Measurements from ENCODE around the gene PPP1R9A. TPM values are rescaled to one million over a fixed set of nuclear protein-coding genes. Genes with fewer than 3 reads are reported as not detected.

PPP1R9A gene
- total RNA-seq, 2 donors from 2014 or later: not detected

DNA sequence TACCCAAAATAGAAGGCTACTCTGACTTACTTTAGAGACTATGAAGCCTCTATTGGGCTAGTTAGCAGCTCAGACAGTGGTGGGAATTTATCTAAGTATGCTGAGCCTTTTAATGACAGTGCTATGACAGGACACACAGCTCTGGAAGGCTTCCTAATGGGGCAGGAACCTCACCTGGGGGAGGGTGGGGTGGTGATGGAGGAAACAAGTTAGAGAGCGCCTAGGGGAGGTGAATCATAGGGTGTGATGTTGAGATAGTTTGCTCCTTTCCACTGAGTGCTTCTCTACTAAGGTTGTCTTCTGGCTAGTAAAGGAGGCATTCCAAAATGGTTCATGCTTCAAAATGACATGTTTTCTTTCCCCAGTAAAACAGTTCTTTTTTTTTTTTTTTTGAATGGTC is 42.1 kb downstream of the PPP1R9A start:
- no peaks in the 10 kb centered on the region for H3K36me3 Mint-ChIP-seq
- DNase-seq (ENCODE audit: low spot score in 2 of 2) (no peak), ATAC-seq (no peak)
- no peaks in the 10 kb centered on the region for H3K9me3 Mint-ChIP-seq
- no peak overlapping the region for H3K27ac Mint-ChIP-seq

GRCh38 chr7:94955807-94956206 is 48.4 kb downstream of the PPP1R9A start:
- DNase-seq (ENCODE audit: low spot score in 2 of 2) (no peak), ATAC-seq (no peak)
- H3K9me3 Mint-ChIP-seq: no peaks in the 10 kb centered on the region
- no peak overlapping the region for H3K27ac Mint-ChIP-seq
- no peaks in the 10 kb centered on the region for H3K36me3 Mint-ChIP-seq

DNA sequence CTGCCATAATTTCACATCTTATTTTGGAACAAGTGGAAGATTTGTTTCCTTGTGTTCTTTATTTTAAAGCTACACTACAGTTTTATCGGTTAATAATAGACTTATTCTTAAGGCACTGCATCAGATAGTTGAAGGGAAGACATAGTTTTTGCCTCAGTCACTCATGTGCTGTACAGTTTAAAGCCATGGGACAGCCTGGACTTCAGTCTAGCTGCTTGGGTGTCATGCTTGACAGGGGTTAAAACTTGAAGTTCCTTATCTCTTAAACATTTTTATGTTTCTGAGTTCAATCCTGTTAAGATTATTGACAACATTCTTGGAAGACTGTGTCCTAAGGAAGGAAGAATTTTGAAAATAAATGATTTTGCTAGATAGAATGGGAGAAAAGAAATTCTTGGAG is 49.7 kb downstream of the PPP1R9A start:
- no peak for ATAC-seq
- Mint-ChIP-seq H3K36me3 (no peaks in the 10 kb centered on the region), H3K27ac (no peak overlapping the region), H3K9me3 (no peaks in the 10 kb centered on the region)
- no peak for DNase-seq (ENCODE audit: low spot score in 2 of 2)

GRCh38 chr7:94962661-94963060 is 55.3 kb downstream of the PPP1R9A start:
- ATAC-seq: no peak

GRCh38 chr7:94969434-94970084 is 62.2 kb downstream of the PPP1R9A start:
- DNase-seq (ENCODE audit: low spot score in 2 of 2) (no peak), ATAC-seq (no peak)
- Mint-ChIP-seq H3K9me3 (peaks cover 12 to 13% of the 10 kb centered on the region in 2 donors), H3K36me3 (peaks cover 0 to 14% of the 10 kb centered on the region in 2 donors), H3K27ac (no peak overlapping the region)

More at GRCh38 chr7:94962661-94963060, 55.3 kb downstream of the PPP1R9A start:
- H3K36me3 Mint-ChIP-seq: peaks cover 0 to 8% of the 10 kb centered on the region in 2 donors
- no peak for DNase-seq (ENCODE audit: low spot score in 2 of 2)
- H3K9me3 Mint-ChIP-seq: peaks cover 7 to 12% of the 10 kb centered on the region in 2 donors
- no peak overlapping the region for H3K27ac Mint-ChIP-seq

GRCh38 chr7:94970085-94970576 is 62.7 kb downstream of the PPP1R9A start:
- no peak overlapping the region for H3K27ac Mint-ChIP-seq
- ATAC-seq: no peak
- no peak for DNase-seq (ENCODE audit: low spot score in 2 of 2)
- H3K9me3 Mint-ChIP-seq: peaks cover 12 to 13% of the 10 kb centered on the region in 2 donors
- peaks cover 0 to 14% of the 10 kb centered on the region in 2 donors for H3K36me3 Mint-ChIP-seq

- peaks cover 6 to 8% of the 10 kb centered on the region in 2 donors for H3K9me3 Mint-ChIP-seq
- ATAC-seq (no peak), DNase-seq (ENCODE audit: low spot score in 2 of 2) (no peak)
- peaks cover 0 to 10% of the 10 kb centered on the region in 2 donors for H3K36me3 Mint-ChIP-seq
- H3K27ac Mint-ChIP-seq: no peak overlapping the region
Measured at GRCh38 chr7:94971051-94971867, 63.9 kb downstream of the PPP1R9A start.

DNA sequence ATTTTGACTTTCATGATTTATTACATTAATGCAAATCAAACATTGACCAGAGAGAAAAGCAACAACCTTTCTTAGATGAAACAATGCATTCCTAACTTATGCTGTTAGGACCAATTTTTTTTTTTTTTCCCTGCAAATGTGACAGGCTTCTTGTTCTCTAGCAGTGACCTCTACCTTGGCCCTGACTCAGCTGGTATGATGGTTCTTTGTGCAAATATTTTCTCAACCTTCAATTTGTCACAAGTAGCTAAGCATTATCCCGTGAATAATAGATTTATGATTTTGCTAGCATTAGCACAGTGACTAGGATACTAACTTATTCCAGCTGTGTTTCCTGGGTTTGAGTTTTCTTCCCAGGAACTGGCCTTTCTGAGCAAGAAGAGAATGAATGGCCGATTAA is 64.9 kb downstream of the PPP1R9A start:
- Mint-ChIP-seq H3K36me3 (peaks cover 0 to 7% of the 10 kb centered on the region in 2 donors), H3K9me3 (peaks cover 6 to 7% of the 10 kb centered on the region in 2 donors), H3K27ac (no peak overlapping the region)
- ATAC-seq: no peak
- DNase-seq (ENCODE audit: low spot score in 2 of 2): no peak

DNA sequence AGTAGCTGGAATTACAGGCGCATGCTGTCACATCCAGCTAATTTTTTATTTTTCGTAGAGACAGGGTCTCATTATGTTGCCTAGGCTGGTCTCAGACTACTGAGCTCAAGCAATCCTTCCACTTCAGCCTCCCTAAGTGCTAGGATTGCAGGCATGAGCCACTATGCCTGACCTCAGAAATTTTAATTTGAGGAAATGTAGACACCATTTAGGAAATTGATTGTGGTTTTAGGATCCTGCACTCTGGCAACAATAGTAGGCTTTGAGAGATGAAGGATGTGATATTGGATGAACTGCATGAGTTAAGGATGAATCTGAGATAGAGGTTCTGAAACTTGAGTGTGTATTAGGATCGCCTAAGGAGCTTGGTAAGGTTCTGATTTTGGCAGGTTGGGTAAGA is 66.5 kb downstream of the PPP1R9A start:
- ATAC-seq: no peak

GRCh38 chr7:94974423-94974822 is 67.0 kb downstream of the PPP1R9A start:
- Mint-ChIP-seq H3K9me3 (peaks cover 0 to 6% of the 10 kb centered on the region in 2 donors), H3K27ac (no peak overlapping the region), H3K36me3 (no peaks in the 10 kb centered on the region)
- no peak for ATAC-seq
- no peak for DNase-seq (ENCODE audit: low spot score in 2 of 2)

More for the DNA sequence above, 66.5 kb downstream of the PPP1R9A start:
- H3K9me3 Mint-ChIP-seq: peaks cover 1 to 6% of the 10 kb centered on the region in 2 donors
- peaks cover 0 to 2% of the 10 kb centered on the region in 2 donors for H3K36me3 Mint-ChIP-seq
- no peak overlapping the region for H3K27ac Mint-ChIP-seq
- no peak for DNase-seq (ENCODE audit: low spot score in 2 of 2)

DNA sequence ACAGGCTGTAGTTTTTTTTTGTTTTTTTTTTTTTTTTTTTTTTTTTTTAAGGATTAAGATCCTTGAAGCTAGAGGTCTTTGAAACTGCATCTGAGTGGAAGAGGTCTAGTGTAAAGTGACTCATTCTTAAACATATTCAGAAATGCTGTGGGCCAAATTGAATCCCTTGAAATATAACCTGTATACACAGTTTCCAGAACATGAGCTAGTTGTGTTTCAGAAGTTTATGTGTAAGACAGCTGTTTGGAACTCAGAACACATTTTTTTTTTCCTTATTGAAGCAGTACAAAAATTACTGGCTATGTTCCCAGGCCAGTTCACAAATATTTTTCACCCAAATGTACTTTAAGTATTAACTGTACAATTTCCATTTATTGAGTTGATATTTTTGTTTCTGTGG is 67.9 kb downstream of the PPP1R9A start:
- H3K27ac Mint-ChIP-seq: no peak overlapping the region
- DNase-seq (ENCODE audit: low spot score in 2 of 2) (no peak), ATAC-seq (no peak)
- peaks cover 0 to 6% of the 10 kb centered on the region in 2 donors for H3K9me3 Mint-ChIP-seq
- H3K36me3 Mint-ChIP-seq: no peaks in the 10 kb centered on the region

DNA sequence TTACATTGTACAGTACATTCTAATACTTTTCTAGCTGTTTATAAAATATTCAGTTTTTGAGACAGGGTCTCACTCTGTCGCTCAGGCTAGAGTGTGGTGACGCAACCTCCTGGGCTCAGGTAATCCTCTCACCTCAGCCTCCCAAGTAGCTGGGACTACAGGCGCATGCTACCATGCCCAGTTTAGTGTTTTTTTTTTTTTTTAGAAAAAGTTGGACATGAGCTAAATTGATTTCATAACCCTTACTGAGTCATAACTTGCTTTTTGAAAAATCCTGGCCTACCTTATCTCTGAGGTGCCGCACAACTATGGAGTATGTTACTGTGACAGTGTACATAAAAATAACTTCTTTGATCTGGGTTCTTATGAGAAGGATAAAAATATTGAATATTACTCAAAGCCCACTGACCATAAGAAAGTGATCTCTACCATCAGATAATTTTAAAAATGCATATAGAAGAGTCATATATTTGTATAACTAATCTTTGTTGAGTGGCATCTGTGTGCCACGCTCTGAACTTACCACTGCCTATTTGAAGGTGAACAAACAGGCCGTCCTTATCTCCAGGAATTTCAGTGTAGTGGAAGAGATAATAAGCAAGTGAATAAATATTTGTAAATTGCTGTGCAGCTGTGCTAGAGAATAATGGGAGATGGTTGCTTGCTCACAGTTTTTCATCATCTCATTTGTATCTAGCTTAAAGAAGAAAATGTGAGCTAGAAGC is 73.2 kb downstream of the PPP1R9A start:
- DNase-seq (ENCODE audit: low spot score in 2 of 2) (no peak), ATAC-seq (no peak)
- no peak overlapping the region for H3K27ac Mint-ChIP-seq
- no peaks in the 10 kb centered on the region for H3K36me3 Mint-ChIP-seq
- peaks cover 0 to 11% of the 10 kb centered on the region in 2 donors for H3K9me3 Mint-ChIP-seq

- no peak for ATAC-seq
Measured at GRCh38 chr7:94995921-94996320, 88.5 kb downstream of the PPP1R9A start.

DNA sequence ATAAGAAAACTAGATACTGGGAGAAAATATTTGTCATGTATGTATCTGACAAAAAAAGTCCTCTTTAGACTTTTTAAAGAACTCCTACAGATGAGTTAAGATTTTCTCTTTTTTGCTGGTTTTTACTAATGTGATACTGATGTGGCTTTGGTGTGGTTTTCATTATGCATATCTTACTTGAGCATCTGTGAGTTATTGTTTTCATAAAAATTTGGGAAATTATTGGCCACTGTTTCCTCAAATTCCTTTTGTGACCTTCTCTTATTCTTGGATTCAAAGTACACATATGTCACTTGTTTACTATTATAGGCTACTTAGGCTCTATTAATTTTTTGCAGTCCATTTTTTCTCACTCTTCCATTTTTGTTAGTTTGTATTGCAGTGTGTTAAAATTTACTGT is 89.0 kb downstream of the PPP1R9A start:
- ATAC-seq: no peak
- Mint-ChIP-seq H3K27ac (no peak overlapping the region), H3K36me3 (no peaks in the 10 kb centered on the region), H3K9me3 (peaks cover 4 to 5% of the 10 kb centered on the region in 2 donors)
- DNase-seq (ENCODE audit: low spot score in 2 of 2): no peak

More at GRCh38 chr7:94995921-94996320, 88.5 kb downstream of the PPP1R9A start:
- H3K9me3 Mint-ChIP-seq: peaks cover 4 to 5% of the 10 kb centered on the region in 2 donors
- no peak for DNase-seq (ENCODE audit: low spot score in 2 of 2)
- no peaks in the 10 kb centered on the region for H3K36me3 Mint-ChIP-seq
- no peak overlapping the region for H3K27ac Mint-ChIP-seq

DNA sequence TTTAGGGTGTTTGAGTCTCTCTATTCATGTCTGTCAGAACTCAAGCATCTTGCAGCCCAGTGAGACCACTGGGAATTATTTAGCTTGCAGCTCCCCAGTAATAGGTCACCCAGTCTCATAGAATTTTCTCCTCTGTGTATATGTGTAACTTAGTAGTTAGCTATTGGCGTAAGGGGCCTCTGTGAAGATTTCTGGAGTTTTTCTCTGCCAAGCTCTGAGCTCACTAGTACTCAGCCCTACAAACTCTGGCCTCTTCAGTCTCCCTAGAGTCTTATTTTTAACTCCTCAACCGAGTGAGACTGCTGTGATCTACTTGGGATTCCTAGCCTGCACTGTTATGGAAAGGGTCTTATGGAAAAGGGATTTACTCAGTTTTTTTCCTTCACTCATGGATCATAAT is 90.2 kb downstream of the PPP1R9A start:
- no peak for ATAC-seq
- Mint-ChIP-seq H3K9me3 (peaks cover 4 to 5% of the 10 kb centered on the region in 2 donors), H3K27ac (no peak overlapping the region), H3K36me3 (no peaks in the 10 kb centered on the region)
- DNase-seq (ENCODE audit: low spot score in 2 of 2): no peak

DNA sequence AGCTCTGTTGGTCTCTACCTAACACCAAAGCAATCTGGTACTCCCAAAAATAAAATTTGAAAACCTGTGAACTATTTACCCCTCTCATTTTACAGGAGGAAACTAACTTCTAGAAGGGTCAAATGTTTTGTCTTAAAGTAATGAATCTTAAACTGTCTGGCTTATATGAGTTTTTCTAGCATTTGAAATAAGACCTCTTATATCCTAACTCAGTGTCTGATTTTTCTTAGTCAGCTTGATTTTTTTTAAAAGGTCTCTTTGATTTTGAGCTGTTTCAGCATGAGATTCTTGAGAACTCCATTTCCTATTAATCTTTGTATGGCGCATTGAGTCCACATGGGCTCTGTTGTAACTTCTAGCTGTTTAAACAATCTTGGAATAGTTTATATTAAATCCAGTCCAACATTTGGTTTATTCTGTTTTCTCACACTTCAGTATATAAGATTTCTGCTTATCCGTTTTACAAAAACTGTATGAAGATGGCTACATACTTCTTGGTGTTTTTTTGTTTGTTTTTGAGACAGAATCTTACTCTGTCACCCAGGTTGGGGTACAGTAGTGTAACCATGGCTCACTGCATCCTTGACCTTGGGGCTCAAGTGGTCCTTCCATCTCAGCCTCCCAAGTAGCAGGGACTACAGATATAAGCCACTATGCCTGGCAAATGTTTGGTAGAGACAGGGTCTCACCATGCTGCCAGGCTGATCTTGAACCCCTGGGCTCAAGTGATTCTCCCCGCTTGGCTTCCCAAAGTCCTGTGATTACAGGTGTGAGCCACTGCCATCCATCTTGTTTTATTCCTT is 91.1 kb downstream of the PPP1R9A start:
- ATAC-seq (no peak), DNase-seq (ENCODE audit: low spot score in 2 of 2) (no peak)
- Mint-ChIP-seq H3K9me3 (peaks cover 4 to 5% of the 10 kb centered on the region in 2 donors), H3K27ac (no peak overlapping the region), H3K36me3 (no peaks in the 10 kb centered on the region)

All from activated naive CD4-positive, alpha-beta T cell treated with anti-CD3 and anti-CD28 coated beads, Interleukin-2, amount 50 U/mL, for 72 hours (primary cell).